H9 (cell line): ENCODE measurements around the gene ARHGAP15. TPM values are rescaled to one million over a fixed set of nuclear protein-coding genes. Genes with fewer than 3 reads are reported as not detected.

ENCODE experiments used
- DNase-seq: peaks from one replicate; pipeline ENCODE4 v3.0.0-alpha.2; 2017
- H2AFZ ChIP-seq: one replicate; pipeline ENCODE4 v1.6.1; 2013; ENCODE audit warnings: mild to moderate bottlenecking, low read length, control low read depth, moderate library complexity
- H2AK5ac ChIP-seq: 2 replicates; pipeline ENCODE4 v1.6.1; 2013; ENCODE audit warnings: low read length, control low read depth, mixed read lengths; ENCODE audit not compliant: insufficient read length
- H2BK120ac ChIP-seq: one replicate; pipeline ENCODE4 v1.6.1; 2013; ENCODE audit warnings: low read depth, mild to moderate bottlenecking, low read length, control low read depth, inconsistent platforms; ENCODE audit not compliant: poor library complexity, severe bottlenecking
- H2BK12ac ChIP-seq: 2 replicates; pipeline ENCODE4 v1.6.1; 2013; ENCODE audit warnings: low read length, control low read depth, mixed read lengths, low read depth; ENCODE audit not compliant: insufficient read length
- H2BK15ac ChIP-seq: 2 replicates; pipeline ENCODE4 v1.6.1; 2013; ENCODE audit warnings: low read depth, low read length, control low read depth
- H2BK20ac ChIP-seq: one replicate; pipeline ENCODE4 v1.6.1; 2013; ENCODE audit warnings: low read depth, mild to moderate bottlenecking, low read length, control low read depth, inconsistent platforms; ENCODE audit not compliant: poor library complexity, severe bottlenecking
- H2BK5ac ChIP-seq: 2 replicates; pipeline ENCODE4 v1.6.1; 2013; ENCODE audit warnings: low read length, control low read depth, mixed read lengths; ENCODE audit not compliant: insufficient read length
- H3K14ac ChIP-seq: 2 replicates; pipeline ENCODE4 v1.6.1; 2013; ENCODE audit warnings: low read length, control low read depth; ENCODE audit not compliant: insufficient read depth
- H3K18ac ChIP-seq: 2 replicates; pipeline ENCODE4 v1.6.1; 2013; ENCODE audit warnings: low read depth, mild to moderate bottlenecking, mixed read lengths, low read length, control low read depth; ENCODE audit not compliant: insufficient read length
- H3K23ac ChIP-seq: 2 replicates; pipeline ENCODE4 v1.6.1; 2013; ENCODE audit warnings: low read length, control low read depth, mixed read lengths, low read depth; ENCODE audit not compliant: insufficient read length
- H3K23me2 ChIP-seq: 2 replicates; pipeline ENCODE4 v1.6.1; 2013; ENCODE audit warnings: low read depth, mild to moderate bottlenecking, mixed read lengths, low read length, control low read depth; ENCODE audit not compliant: insufficient read length, poor library complexity, severe bottlenecking
- H3K27ac ChIP-seq: 2 replicates; pipeline ENCODE4 v1.5.1; 2013; ENCODE audit warnings: low read length, control low read depth, mixed read lengths, low read depth; ENCODE audit not compliant: insufficient read length
- H3K27me3 ChIP-seq: 2 replicates; pipeline ENCODE4 v1.6.1; 2013; ENCODE audit warnings: low read length, control low read depth, inconsistent platforms; ENCODE audit not compliant: insufficient read depth
- H3K4ac ChIP-seq: 2 replicates; pipeline ENCODE4 v1.6.1; 2013; ENCODE audit warnings: low read depth, mild to moderate bottlenecking, control low read depth, inconsistent platforms, low read length, moderate library complexity
- H3K4me1 ChIP-seq: 2 replicates; pipeline ENCODE4 v1.6.1; 2013; ENCODE audit warnings: low read length, control low read depth, inconsistent platforms; ENCODE audit not compliant: insufficient read depth
- H3K4me2 ChIP-seq: 2 replicates; pipeline ENCODE4 v1.6.1; 2013; ENCODE audit warnings: low read length, control low read depth, mixed read lengths; ENCODE audit not compliant: insufficient read length, insufficient read depth
- H3K56ac ChIP-seq: 2 replicates; pipeline ENCODE4 v1.6.1; 2013; ENCODE audit warnings: low read depth, mild to moderate bottlenecking, mixed read lengths, low read length, control low read depth; ENCODE audit not compliant: insufficient read length
- H3K79me1 ChIP-seq: 2 replicates; pipeline ENCODE4 v1.6.1; 2013; ENCODE audit warnings: low read depth, mild to moderate bottlenecking, moderate library complexity, low read length, control low read depth, inconsistent platforms; ENCODE audit not compliant: insufficient read depth, poor library complexity, severe bottlenecking
- H3K79me2 ChIP-seq: 2 replicates; pipeline ENCODE4 v1.6.1; 2013; ENCODE audit warnings: low read length, control low read depth, inconsistent platforms; ENCODE audit not compliant: insufficient read depth
- H3K9ac ChIP-seq: 2 replicates; pipeline ENCODE4 v1.6.1; 2013; ENCODE audit warnings: low read length, control low read depth, mixed read lengths; ENCODE audit not compliant: insufficient read length; ENCODE audit errors: extremely low read depth
- H3K9me3 ChIP-seq: one replicate; pipeline ENCODE4 v1.6.1; 2013; ENCODE audit warnings: low read depth, low read length, inconsistent platforms; ENCODE audit not compliant: control insufficient read depth
- H3T11ph ChIP-seq: one replicate; pipeline ENCODE4 v1.6.1; 2013; ENCODE audit warnings: mild to moderate bottlenecking, low read length, control low read depth, inconsistent platforms
- H4K20me1 ChIP-seq: one replicate; pipeline ENCODE4 v1.6.1; 2013; ENCODE audit not compliant: control insufficient read depth, insufficient read length, insufficient read depth
- H4K5ac ChIP-seq: 2 replicates; pipeline ENCODE4 v1.6.1; 2013; ENCODE audit warnings: low read depth, mild to moderate bottlenecking, mixed read lengths, low read length, control low read depth; ENCODE audit not compliant: insufficient read length
- H4K8ac ChIP-seq: replicated peaks from 2 replicates; pipeline ENCODE4 v1.6.1; 2013; ENCODE audit warnings: low read length, control low read depth, mixed read lengths, low read depth; ENCODE audit not compliant: insufficient read length
- H4K91ac ChIP-seq: 2 replicates; pipeline ENCODE4 v1.6.1; 2013; ENCODE audit warnings: low read depth, mild to moderate bottlenecking, moderate library complexity, mixed read lengths, low read length, control low read depth; ENCODE audit not compliant: insufficient read length
- H3K27ac Mint-ChIP-seq, 3 experiments: 2 replicates in 2 of 3; 3 replicates in 1 of 3; pipeline ENCODE4 v1.8.0; 2020 to 2021; ENCODE audit warnings: mixed read lengths in 3 of 3, mild to moderate bottlenecking in 1 of 3, moderate library complexity in 1 of 3
- H3K27me3 Mint-ChIP-seq: 2 replicates; pipeline ENCODE4 v1.8.0; 2021; ENCODE audit warnings: low read depth, mild to moderate bottlenecking, moderate library complexity, mixed read lengths
- H3K36me3 Mint-ChIP-seq, 3 experiments: 2 replicates in 2 of 3; 3 replicates in 1 of 3; pipeline ENCODE4 v1.8.0; 2020 to 2021; ENCODE audit warnings: low read depth in 3 of 3, mixed read lengths in 3 of 3; ENCODE audit not compliant: insufficient read depth in 1 of 3
- H3K4me1 Mint-ChIP-seq, 2 experiments: 2 replicates each; pipeline ENCODE4 v1.8.0; 2020; ENCODE audit warnings: mixed read lengths in 2 of 2
- H3K4me3 Mint-ChIP-seq, 2 experiments: 2 replicates in 1 of 2; 3 replicates in 1 of 2; pipeline ENCODE4 v1.8.0; 2020 to 2021; ENCODE audit warnings: mild to moderate bottlenecking in 2 of 2, mixed read lengths in 2 of 2, moderate library complexity in 1 of 2
- H3K9me3 Mint-ChIP-seq, 2 experiments: 2 replicates in 1 of 2; 3 replicates in 1 of 2; pipeline ENCODE4 v1.8.0; 2020; ENCODE audit warnings: mild to moderate bottlenecking in 2 of 2, mixed read lengths in 2 of 2, moderate library complexity in 1 of 2
- CTCF ChIP-seq: fragments of 200-600 bp; sonication (generic); conservative IDR thresholded peaks from 3 replicates; pipeline ENCODE4 v1.8.0; 2021; ENCODE audit warnings: antibody characterized with exemption, mild to moderate bottlenecking
- WGBS: extraction: QIAGEN DNeasy Blood & Tissue Kit; methylation state at CpG from one replicate; pipeline ENCODE4 v1.1.7; 2013; ENCODE audit warnings: missing lambda C conversion rate, low lambda C conversion rate, mixed read lengths; ENCODE audit not compliant: insufficient read length; ENCODE audit errors: extremely low coverage; 5-methylcytosine and 5-hydroxymethylcytosine counted together
- total RNA-seq: library from RNA; stranded (reverse); gene quantifications from 2 replicates; pipeline ENCODE4 v1.2.1, GENCODE V29; 2021

Gene ARHGAP15
- total RNA-seq, 1 experiment from 2014 or later = not detected

DNA sequence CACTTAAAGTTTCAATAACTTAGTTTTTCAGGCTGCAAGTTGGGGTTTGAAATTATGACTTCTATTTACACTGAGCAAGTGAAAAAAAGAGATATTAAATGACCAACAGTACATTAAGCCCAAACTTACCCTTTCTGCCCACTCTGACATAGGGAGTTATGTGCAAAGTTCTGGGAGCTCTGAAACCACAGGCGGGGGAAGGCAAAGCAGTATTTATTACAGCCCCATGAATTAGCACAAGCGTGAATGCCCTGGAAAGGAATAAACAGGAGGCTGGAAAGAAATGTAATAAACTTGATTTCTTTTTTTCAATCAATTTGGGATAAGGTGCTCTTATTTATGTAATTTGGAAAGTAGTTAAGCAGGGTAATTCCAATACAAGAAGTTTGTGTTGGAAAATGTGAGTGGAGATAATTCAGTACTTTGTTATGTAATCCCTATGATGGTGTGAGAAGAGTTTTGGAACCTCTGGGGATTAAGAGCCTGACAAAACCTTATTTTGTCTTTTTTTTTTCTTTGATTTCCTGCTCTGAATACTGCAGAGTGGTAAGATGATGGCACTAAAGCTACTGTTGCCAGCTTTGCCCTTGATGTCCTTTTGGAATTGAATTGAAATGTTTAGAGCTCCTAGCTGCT, 351.5 kb downstream of the ARHGAP15 start:
- Histone ChIP-seq H3K9me3 (no peaks in the 10 kb centered on the region), H2BK120ac (no peak overlapping the region), H3K9ac (no peak overlapping the region), H3K23ac (no peak overlapping the region), H3K4me1 (no peaks in the 10 kb centered on the region), H3K4ac (no peak overlapping the region), H3K27ac (no peak overlapping the region), H2BK20ac (no peak overlapping the region), H2AK5ac (no peak overlapping the region), H3K56ac (no peak overlapping the region), H3K79me1 (no peaks in the 10 kb centered on the region), H2BK5ac (no peak overlapping the region), H4K8ac (no peak overlapping the region), H2BK15ac (no peak overlapping the region), H2AFZ (no peak overlapping the region), H3K14ac (no peak overlapping the region), H4K20me1 (no peaks in the 10 kb centered on the region), H3K18ac (no peak overlapping the region), H3K23me2 (no peaks in the 10 kb centered on the region), H3K79me2 (no peaks in the 10 kb centered on the region), H3K4me2 (no peak overlapping the region), H2BK12ac (no peak overlapping the region), H4K91ac (no peak overlapping the region), H3T11ph (no peak overlapping the region), H3K27me3 (no peaks in the 10 kb centered on the region; the same call in 1 of the 2 replicates), H4K5ac (no peak overlapping the region)
- Mint-ChIP-seq H3K4me3 (no peak overlapping the region), H3K4me1 (peaks cover 30 to 35% of the 10 kb centered on the region in 2 experiments), H3K9me3 (no peaks in the 10 kb centered on the region), H3K27me3 (peaks cover 36% of the 10 kb centered on the region), H3K36me3 (no peaks in the 10 kb centered on the region), H3K27ac (no peak overlapping the region)
- no peak for DNase-seq
- no CpG with 5 or more reads among the region's 2 CpGs for WGBS
- no peak for TF ChIP-seq CTCF
